Suprapubic skin (tissue), 4 donors: ENCODE results near the gene MAP2K5.

Source experiments
- CTCF ChIP-seq, 2 donors: fragments of 200-600 bp in 1 of 2; fragments of 450-650 bp in 1 of 2; sonication (generic) in 1 of 2; IDR thresholded peaks; one replicate each; pipeline ENCODE4 v1.5.1; 2016 to 2019; ENCODE audit warnings: antibody characterized with exemption in 2 of 2, mild to moderate bottlenecking in 1 of 2, moderate library complexity in 1 of 2
- POLR2A ChIP-seq, 2 donors: fragments of 450-650 bp; IDR thresholded peaks; one replicate each; pipeline ENCODE4 v1.6.1; 2017; ENCODE audit warnings: antibody characterized with exemption in 2 of 2, mild to moderate bottlenecking in 2 of 2, moderate library complexity in 2 of 2
- POLR2AphosphoS5 ChIP-seq, 3 donors: sonication (generic); formaldehyde crosslinking; IDR thresholded peaks; one replicate each; pipeline ENCODE4 v1.6.1; 2017; ENCODE audit warnings: antibody characterized with exemption in 3 of 3

GRCh38 chr15:67660446-67660845 lies 117.9 kb downstream of the MAP2K5 start:
- TF ChIP-seq POLR2A (IDR thresholded peaks at IDR 0.05) (no peak), CTCF (IDR thresholded peaks at IDR 0.05) (no peak), POLR2AphosphoS5 (IDR thresholded peaks at IDR 0.05) (no peak)
